ENCODE data around the gene PLXNA2.

Gene PLXNA2

GRCh38 chr1:208135354-208135753, 108.8 kb downstream of the PLXNA2 start:
- FAIRE-seq, result no peak

DNA sequence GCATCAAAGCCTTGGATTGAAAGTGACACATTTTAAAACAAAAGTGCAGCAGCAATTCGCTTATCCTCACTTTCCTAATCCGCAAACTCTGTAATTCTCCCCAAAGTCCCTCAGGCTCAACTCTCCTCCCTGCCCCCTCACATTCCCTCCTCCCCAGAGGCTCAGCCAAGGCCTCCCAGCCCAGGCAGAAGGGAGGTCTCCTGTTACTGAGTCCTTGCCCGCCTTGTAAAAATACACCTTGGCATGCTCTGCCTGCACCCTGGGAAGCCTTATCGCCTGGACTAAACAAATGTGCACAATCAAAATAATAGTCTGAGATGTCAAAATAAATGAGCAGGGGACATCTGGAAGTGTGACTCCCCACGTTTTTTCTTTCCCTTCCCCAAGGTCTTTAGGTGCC, 109.7 kb downstream of the PLXNA2 start:
- FAIRE-seq, result no peak

DNA sequence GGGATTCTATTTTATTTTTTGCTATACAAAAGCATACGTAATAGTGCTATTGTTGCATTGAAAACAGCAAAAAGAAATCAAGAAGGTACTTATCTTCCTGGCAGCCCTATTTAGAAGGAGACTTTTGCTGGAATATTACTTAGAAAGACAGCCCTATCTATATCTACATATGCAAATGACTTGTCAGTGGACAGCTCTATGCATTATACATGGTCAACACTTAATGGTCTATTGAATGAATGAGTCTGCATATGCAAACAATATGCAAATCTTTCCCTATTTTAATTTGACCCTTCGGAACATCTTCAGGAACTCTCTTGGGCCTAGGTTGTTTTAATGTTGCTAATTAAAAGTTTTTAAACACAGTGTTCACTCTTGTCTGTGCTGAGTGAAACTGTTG, 110.8 kb downstream of the PLXNA2 start:
- FAIRE-seq, result no peak

- no peak for FAIRE-seq
These were observed 111.8 kb downstream of the PLXNA2 start for GRCh38 chr1:208132287-208132882.

DNA sequence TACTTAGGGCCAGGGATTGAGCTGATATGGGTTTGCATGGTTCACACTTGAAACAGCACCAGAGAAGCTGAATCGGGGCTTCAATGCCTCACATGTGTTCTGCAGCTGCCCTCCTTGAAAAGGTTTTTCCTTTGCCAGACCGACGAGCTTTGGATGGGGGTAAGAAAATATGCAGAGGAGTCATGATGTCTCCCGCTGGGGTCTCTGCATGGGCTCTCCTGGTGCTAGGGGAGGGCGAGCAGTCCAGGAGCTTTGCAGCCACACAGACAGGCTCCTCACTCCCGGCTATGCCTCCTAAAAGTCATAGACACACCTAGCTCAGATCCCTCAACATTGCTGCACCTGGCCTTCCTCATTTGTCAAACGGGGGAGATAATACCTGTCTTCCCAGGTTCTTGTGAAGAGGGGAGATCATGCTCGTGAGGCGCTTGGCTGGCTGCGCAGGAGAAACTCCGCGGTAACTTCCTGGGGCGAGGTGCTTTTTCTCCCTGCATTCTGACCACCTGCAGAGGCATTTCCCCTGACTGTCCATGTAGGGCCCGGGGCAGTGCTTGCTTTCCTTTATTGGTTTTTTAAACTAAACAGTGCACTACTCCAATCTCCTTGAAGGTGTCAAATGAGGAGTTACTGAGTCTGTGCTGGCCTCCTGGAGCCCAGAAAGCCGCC, 112.4 kb downstream of the PLXNA2 start:
- no peak for FAIRE-seq

DNA sequence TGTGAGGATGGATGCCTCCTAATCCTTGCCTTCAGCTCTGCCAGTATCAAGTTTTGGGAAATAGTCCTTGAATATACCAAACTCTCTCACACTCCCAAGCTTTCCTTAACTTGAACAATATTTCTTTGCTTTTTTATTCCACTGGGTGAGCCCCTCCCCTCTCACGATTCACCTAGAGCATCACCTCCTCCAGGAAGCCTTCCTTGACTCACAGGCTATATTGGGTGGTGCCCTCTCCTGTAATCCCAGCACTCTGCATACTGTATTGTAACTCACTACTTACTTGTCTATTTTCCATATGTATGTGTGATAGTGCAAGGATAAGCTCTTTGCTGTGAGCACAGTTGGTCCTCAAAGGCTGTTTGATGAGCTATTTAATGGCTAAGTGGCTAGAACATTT, 114.7 kb downstream of the PLXNA2 start:
- FAIRE-seq, result no peak

GRCh38 chr1:208129060-208129459, 115.1 kb downstream of the PLXNA2 start:
- no peak for FAIRE-seq

- no peak for FAIRE-seq
These were observed 116.2 kb downstream of the PLXNA2 start for GRCh38 chr1:208127792-208128529.

GRCh38 chr1:208127284-208127683, 116.9 kb downstream of the PLXNA2 start:
- no peak for FAIRE-seq

- no peak for FAIRE-seq
These were observed 118.1 kb downstream of the PLXNA2 start for GRCh38 chr1:208126108-208126507.

- FAIRE-seq, result no peak
These were observed 121.4 kb downstream of the PLXNA2 start for GRCh38 chr1:208122612-208123358.

DNA sequence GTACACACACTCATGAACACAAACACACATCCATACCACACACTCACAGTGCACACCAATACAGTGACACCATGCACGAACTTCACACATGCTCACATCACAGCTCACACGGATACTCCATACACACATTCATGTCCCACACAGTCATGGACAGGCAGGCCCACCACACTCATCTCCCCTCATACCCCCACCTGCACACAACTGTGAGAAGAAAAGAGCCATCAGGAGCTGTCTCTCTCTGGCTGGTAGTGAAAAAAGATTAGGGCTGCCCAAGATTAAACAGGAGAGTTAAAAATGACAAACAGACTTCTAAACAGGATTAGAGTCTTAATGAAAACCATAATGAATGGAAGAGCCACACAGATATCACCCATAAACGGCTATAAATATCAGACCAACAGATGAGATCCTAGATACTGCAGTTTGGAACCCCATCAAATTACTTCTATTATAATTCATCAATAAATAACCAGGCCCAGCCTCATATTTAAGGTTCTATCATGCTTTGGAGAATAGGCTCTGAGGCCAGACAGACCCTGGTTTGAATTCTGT, 122.3 kb downstream of the PLXNA2 start:
- FAIRE-seq, result no peak

- FAIRE-seq, result no peak
These were observed 123.8 kb downstream of the PLXNA2 start for GRCh38 chr1:208120431-208120790.

GRCh38 chr1:208118841-208119606, 125.2 kb downstream of the PLXNA2 start:
- FAIRE-seq, result no peak

DNA sequence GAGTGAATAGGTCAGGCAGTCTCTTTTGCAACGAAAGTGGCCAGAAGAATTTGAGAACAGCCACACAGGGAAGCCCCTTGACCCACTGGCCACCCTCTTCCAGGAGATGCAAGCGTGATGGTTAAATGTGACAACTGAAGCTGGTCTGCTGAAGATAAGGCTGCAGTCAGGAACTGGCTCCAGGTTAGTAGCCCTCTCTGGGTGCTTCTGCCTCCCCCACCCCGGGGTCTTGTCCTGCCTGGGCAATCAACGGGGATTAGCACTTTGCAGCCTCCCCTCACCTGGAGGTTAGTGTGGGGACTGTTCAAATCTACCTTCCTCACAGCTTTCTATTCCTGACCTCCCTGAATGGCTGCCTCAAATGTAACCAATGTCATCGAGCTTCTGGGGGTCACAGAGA, 125.9 kb downstream of the PLXNA2 start:
- no peak for FAIRE-seq

- no peak for FAIRE-seq
These were observed 126.4 kb downstream of the PLXNA2 start for GRCh38 chr1:208117826-208118225.

GRCh38 chr1:208117409-208117808, 126.8 kb downstream of the PLXNA2 start:
- no peak for FAIRE-seq

- FAIRE-seq, result no peak
These were observed 128.1 kb downstream of the PLXNA2 start for GRCh38 chr1:208115924-208116640.

- no peak for FAIRE-seq
These were observed 131.2 kb downstream of the PLXNA2 start for GRCh38 chr1:208113011-208113410.

- FAIRE-seq, result no peak
These were observed 131.8 kb downstream of the PLXNA2 start for GRCh38 chr1:208112401-208112800.

GRCh38 chr1:208111646-208112190, 132.5 kb downstream of the PLXNA2 start:
- FAIRE-seq, result no peak

All from endometrium (tissue), 2 donors.